Spleen (tissue), 11 donors: ENCODE data around the gene PGAP3. TPM values are rescaled to one million over a fixed set of nuclear protein-coding genes. Genes with fewer than 3 reads are reported as not detected.

Experiments used
- DNase-seq: peaks from one replicate; pipeline ENCODE4 v3.0.0-alpha.2; 2020
- H3K27ac ChIP-seq, 8 donors: fragments of 200-600 bp; sonication (generic) in 7 of 8; 1 replicate in 4 of 8; 2 replicates in 4 of 8; pipeline versions ENCODE4 v1.5.0 to v1.8.0; 2016 to 2021; ENCODE audit warnings: inconsistent platforms in 4 of 8, mild to moderate bottlenecking in 4 of 8, moderate library complexity in 1 of 8
- H3K27me3 ChIP-seq, 7 donors: fragments of 200-600 bp; sonication (generic) in 6 of 7; replicated peaks in 1 of 7; 1 replicate in 4 of 7; 2 replicates in 3 of 7; pipeline versions ENCODE4 v1.5.0 to v1.8.0; 2016 to 2021; ENCODE audit warnings: inconsistent platforms in 3 of 7, mild to moderate bottlenecking in 1 of 7
- H3K36me3 ChIP-seq, 6 donors: fragments of 200-600 bp; sonication (generic) in 5 of 6; 1 replicate in 4 of 6; 2 replicates in 2 of 6; pipeline versions ENCODE4 v1.5.0 to v1.8.0; 2016 to 2021; ENCODE audit warnings: inconsistent platforms in 2 of 6
- H3K4me1 ChIP-seq, 6 donors: fragments of 200-600 bp; sonication (generic) in 5 of 6; 1 replicate in 3 of 6; 2 replicates in 3 of 6; pipeline versions ENCODE4 v1.5.0 to v1.8.0; 2016 to 2021; ENCODE audit warnings: inconsistent platforms in 3 of 6
- H3K4me3 ChIP-seq, 8 donors: fragments of 200-600 bp; sonication (generic) in 7 of 8; 1 replicate in 4 of 8; 2 replicates in 4 of 8; pipeline versions ENCODE4 v1.5.0 to v1.8.0; 2016 to 2021; ENCODE audit warnings: inconsistent platforms in 4 of 8, mild to moderate bottlenecking in 4 of 8, moderate library complexity in 2 of 8
- H3K9me3 ChIP-seq, 8 donors: fragments of 200-600 bp; sonication (generic) in 7 of 8; 1 replicate in 4 of 8; 2 replicates in 4 of 8; pipeline versions ENCODE4 v1.5.0 to v1.8.0; 2016 to 2021; ENCODE audit warnings: inconsistent platforms in 4 of 8
- POLR2A ChIP-seq, 3 donors: fragments of 450-650 bp; IDR thresholded peaks; one replicate each; pipeline ENCODE4 v1.5.1; 2017; ENCODE audit warnings: antibody characterized with exemption in 3 of 3, mild to moderate bottlenecking in 1 of 3
- POLR2AphosphoS5 ChIP-seq, 3 donors: sonication (generic); formaldehyde crosslinking; IDR thresholded peaks; one replicate each; pipeline ENCODE4 v1.5.1; 2017; ENCODE audit warnings: antibody characterized with exemption in 3 of 3
- WGBS, 5 donors: extraction: QIAGEN DNeasy Blood & Tissue Kit in 3 of 5; methylation state at CpG; one replicate each; pipeline versions ENCODE4 v1.1.5 to v1.1.7; 2013 to 2018; 5-methylcytosine and 5-hydroxymethylcytosine counted together
- intact Hi-C: fragments of 100-400 bp; cut with DNase I; formaldehyde crosslinking; loops from one replicate; pipeline ENCODE4 v1.15.0; 2023; ENCODE audit warnings: low total_unique reads
- polyA plus RNA-seq, 3 donors: library from polyadenylated mRNA; stranded (reverse); fragments of 200-250 nt; gene quantifications; one replicate each; pipeline ENCODE4 v1.2.1, GENCODE V29; 2013
- total RNA-seq, 7 donors: library from RNA; depleted of rRNA in 3 of 7; stranded (reverse); fragments of >200 nt in 3 of 7; fragmentation: NEBNext Ultra II Directional in 4 of 7; extraction: Animal tissue kit (Norgen Biotek cat#: 25700) in 4 of 7; gene quantifications; one replicate each; pipeline versions ENCODE4 v1.1.0 to v1.2.1, GENCODE V29; 2016 to 2021
- TF ChIP-seq, protein P1 (sequence below), 11 experiments: fragments of 200-600 bp in 7 of 11; fragments of 450-650 bp in 4 of 11; sonication (generic) in 4 of 11; IDR thresholded peaks in 8 of 11; conservative IDR thresholded peaks in 3 of 11; 1 replicate in 7 of 11; 2 replicates in 4 of 11; pipeline versions ENCODE4 v1.4.0 to v1.8.0; 2016 to 2021; ENCODE audit warnings: antibody characterized with exemption in 11 of 11, inconsistent platforms in 4 of 11, mild to moderate bottlenecking in 1 of 11
- donor health status: healthy with polysubstance abuse.
- donor health status: DM: no; HTN: no; CAD: no; lungs with moderate emphysema.
- donor health status: DM: no; HTN: no; CAD: no.
- donor health status: Bipolar disorder and iron deficiency.
- donor health status: healthy.
- donor health status: DM: no; HTN: no; CAD: no.
- donor health status: DM: yes; HTN: yes; CAD: no.

PGAP3 gene
- total and polyA plus RNA-seq, 10 donors: 11.5 to 27.4 (median 19.5) TPM

DNA sequence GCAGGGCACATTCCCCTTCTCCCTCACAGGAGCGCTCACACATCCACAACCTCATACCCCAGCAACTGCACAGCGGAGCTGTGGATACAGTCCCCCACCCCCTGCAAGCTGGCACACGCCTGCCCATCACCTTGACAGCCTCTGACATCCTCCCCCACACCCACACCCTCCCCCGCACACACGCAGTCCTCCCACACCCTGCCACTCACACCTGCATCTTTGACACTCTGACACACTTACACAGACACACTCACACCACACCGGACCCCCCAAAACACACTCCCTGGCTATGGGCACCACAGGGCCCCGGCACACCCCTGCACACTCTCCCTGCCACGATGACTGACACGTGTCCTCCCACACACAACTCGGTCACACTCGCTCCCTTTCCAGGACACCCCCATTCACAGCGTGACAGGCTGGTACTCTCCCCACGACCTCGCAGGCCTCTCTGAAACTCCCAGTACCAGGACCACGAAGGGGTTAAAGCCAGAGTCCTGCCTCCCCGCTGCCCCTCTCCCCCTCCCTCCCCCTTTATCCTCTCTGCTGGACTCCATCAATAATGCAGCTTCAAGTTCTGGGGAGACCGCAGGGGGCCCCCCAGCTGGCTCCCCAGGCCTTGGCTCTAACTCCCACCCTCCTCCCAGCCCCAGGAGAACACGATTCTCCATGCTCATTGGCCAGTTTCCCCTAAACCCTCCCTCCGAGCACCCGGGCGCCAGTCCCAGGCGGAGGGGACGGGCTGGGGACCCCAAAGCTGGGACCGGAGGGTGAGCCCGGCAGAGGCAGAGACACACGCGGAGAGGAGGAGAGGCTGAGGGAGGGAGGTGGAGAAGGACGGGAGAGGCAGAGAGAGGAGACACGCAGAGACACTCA lies 61.4 kb downstream of the PGAP3 start, which contains the start of gene PPP1R1B:
Gene PPP1R1B (plus strand): TSS at position 782 of the 876 bp plus-strand sequence. CDS start 441 bp downstream, outside the sequence.
- Histone ChIP-seq H3K27ac (no peak within 1 kb of the TSS), H3K27me3 (peaks cover 0 to 81% (median 35%) of the 10 kb centered on the region in 7 donors), H3K9me3 (no peaks in the 10 kb centered on the region), H3K36me3 (no peaks in the 10 kb centered on the region), H3K4me1 (peaks cover 0 to 60% (median 32%) of the 10 kb centered on the region in 6 donors), H3K4me3 (peak within 1 kb of the TSS in 5 of 8 donors; percentile 2 to 55 (median 17))
- intact Hi-C loops: loop anchor here (10.0 kb wide), 1 partner anchor 238 kb away; the partner anchor contains the start of genes IKZF3 and ZPBP2
- WGBS, 5 donors: 17 to 22% (median 21%) methylated on average over 29 of the region's 29 CpGs
- DNase-seq: peak; percentile 63
- TF ChIP-seq POLR2AphosphoS5 (IDR thresholded peaks at IDR 0.05): no peak

DNA sequence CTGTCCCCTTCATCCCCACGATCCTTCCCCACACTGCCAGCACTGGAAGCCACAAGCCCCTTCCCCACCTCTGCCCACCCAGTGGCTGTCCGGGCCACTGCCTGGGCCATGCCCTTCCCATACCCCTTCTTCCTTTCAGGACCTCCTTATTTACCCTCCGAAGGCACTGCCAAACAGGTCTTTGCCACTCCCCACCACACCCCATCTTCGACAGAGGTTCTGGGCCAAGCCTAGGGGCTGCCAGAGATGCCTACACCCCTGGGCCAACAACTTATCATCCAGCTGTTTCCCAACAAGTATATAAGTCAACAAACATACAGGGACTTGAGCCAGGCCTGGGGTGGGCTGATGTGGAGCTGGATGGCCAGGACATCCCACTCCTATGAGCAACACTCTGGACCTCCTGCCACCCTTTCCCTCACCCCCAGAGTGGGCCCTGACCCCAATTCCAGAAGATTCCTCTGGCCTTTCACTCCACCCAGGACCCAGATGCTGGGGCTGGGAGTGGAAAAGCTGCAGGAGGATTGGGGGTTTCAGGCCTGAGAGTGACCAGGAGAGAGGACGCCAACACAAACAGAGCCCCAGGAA lies 62.6 kb downstream of the PGAP3 start:
- intact Hi-C loops: loop anchor here (10.0 kb wide), 1 partner anchor 240 kb away; the partner anchor contains the start of genes IKZF3 and ZPBP2
- DNase-seq: no peak
- peaks cover 0 to 75% (median 35%) of the 10 kb centered on the region in 7 donors for H3K27me3 ChIP-seq
- no peak overlapping the region for H3K27ac ChIP-seq
- H3K9me3 ChIP-seq: no peaks in the 10 kb centered on the region
- H3K4me1 ChIP-seq: peaks cover 0 to 55% (median 32%) of the 10 kb centered on the region in 6 donors
- TF ChIP-seq POLR2A (IDR thresholded peaks at IDR 0.05) (no peak), POLR2AphosphoS5 (IDR thresholded peaks at IDR 0.05) (no peak)
- TF ChIP-seq, protein P1, sequence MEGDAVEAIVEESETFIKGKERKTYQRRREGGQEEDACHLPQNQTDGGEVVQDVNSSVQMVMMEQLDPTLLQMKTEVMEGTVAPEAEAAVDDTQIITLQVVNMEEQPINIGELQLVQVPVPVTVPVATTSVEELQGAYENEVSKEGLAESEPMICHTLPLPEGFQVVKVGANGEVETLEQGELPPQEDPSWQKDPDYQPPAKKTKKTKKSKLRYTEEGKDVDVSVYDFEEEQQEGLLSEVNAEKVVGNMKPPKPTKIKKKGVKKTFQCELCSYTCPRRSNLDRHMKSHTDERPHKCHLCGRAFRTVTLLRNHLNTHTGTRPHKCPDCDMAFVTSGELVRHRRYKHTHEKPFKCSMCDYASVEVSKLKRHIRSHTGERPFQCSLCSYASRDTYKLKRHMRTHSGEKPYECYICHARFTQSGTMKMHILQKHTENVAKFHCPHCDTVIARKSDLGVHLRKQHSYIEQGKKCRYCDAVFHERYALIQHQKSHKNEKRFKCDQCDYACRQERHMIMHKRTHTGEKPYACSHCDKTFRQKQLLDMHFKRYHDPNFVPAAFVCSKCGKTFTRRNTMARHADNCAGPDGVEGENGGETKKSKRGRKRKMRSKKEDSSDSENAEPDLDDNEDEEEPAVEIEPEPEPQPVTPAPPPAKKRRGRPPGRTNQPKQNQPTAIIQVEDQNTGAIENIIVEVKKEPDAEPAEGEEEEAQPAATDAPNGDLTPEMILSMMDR (IDR thresholded peaks at IDR 0.05 in 8 of 11, conservative IDR thresholded peaks at IDR 0.05 in 3 of 11): no peak
- H3K36me3 ChIP-seq: no peaks in the 10 kb centered on the region
- H3K4me3 ChIP-seq: no peak overlapping the region
- WGBS, 5 donors: 64 to 87% (median 73%) methylated on average over 4 to 5 of the region's 5 CpGs

DNA sequence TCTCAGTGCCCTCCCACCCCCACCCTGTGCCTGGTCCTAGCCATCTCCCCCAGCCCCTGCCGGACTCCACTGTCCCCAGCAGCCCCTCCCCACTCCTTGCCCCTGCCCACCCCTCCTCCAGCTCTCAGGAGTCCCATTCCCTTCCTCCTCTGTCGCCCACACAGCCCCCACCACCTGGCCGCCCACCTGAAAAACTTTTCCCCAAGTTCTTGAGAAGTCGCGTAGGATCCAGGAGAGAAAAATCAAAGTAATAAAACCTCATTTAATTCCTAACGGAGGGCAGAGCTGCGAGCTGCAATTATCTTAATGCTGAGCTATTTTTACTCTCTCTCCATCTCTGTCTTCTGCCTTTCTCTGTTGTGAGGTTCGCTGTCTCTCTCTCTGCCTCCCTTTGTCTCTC lies 63.5 kb downstream of the PGAP3 start:
- H3K4me1 ChIP-seq: peaks cover 0 to 45% (median 32%) of the 10 kb centered on the region in 6 donors
- no peaks in the 10 kb centered on the region for H3K9me3 ChIP-seq
- no peak overlapping the region for H3K27ac ChIP-seq
- H3K36me3 ChIP-seq: no peaks in the 10 kb centered on the region
- no peak overlapping the region for H3K4me3 ChIP-seq
- intact Hi-C loops: loop anchor here (5.0 to 10.0 kb wide), 2 partner anchors 128 to 240 kb away; partner anchors contain the start of genes IKZF3 and ZPBP2
- TF ChIP-seq POLR2A (IDR thresholded peaks at IDR 0.05) (no peak), POLR2AphosphoS5 (IDR thresholded peaks at IDR 0.05) (no peak)
- TF ChIP-seq, protein P1 (IDR thresholded peaks at IDR 0.05 in 8 of 11, conservative IDR thresholded peaks at IDR 0.05 in 3 of 11): no peak
- H3K27me3 ChIP-seq: peaks cover 0 to 67% (median 35%) of the 10 kb centered on the region in 7 donors
- 80 to 86% (median 83%) methylated on average over 8 of the region's 8 CpGs for whole genome bisulfite sequencing, 5 donors
- no peak for DNase-seq

DNA sequence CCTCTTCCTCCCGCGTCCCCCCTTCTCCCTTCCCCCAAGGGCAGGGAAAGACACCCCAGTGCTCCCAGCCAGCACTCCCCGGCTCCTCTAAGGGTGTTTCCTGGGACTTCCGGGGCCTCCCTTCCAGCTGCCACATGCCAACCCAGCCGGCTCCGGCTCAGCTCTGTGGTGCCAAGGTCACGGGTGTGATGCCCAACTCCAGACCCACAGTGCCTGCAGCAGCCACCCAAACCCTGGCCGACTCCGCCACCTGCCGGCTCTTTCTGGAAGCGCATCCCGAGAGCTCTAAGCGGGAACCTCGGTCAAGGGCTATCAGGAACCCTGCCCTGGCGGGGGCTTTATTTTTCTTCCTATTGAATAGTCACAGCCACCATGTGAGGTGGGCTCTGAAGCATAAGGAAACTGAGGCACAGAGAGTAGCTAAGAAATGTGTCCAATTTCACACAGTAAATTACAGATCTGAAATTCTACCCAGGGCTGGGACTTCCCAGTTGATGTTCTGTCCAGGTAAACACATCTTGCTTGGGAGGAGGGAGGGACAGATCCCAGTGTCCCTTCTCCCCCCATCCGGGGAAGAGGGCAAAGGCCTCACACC lies 64.4 kb downstream of the PGAP3 start:
- intact Hi-C loops: loop anchor here (2.0 to 10.0 kb wide), 3 partner anchors 75 to 241 kb away; partner anchors contain the start of genes IKZF3 and ZPBP2
- Histone ChIP-seq H3K4me1 (peaks cover 0 to 49% (median 37%) of the 10 kb centered on the region in 6 donors), H3K9me3 (no peaks in the 10 kb centered on the region), H3K27me3 (peaks cover 0 to 67% (median 35%) of the 10 kb centered on the region in 7 donors), H3K27ac (no peak overlapping the region), H3K4me3 (no peak overlapping the region), H3K36me3 (no peaks in the 10 kb centered on the region)
- DNase-seq: peak; percentile 96
- WGBS, 5 donors: 1 to 6% (median 4%) methylated on average over 14 to 16 of the region's 16 CpGs
- TF ChIP-seq POLR2A (IDR thresholded peaks at IDR 0.05): no peak
- TF ChIP-seq, protein P1 (IDR thresholded peaks at IDR 0.05 in 8 of 11, conservative IDR thresholded peaks at IDR 0.05 in 3 of 11): peak; percentile 75 to 99 (median 96)
- peak; percentile 16 to 61 (median 51) for TF ChIP-seq POLR2AphosphoS5 (IDR thresholded peaks at IDR 0.05)
